PC-3 (cell line): ENCODE data around the gene MOB3A.

Experiments
- EZH2 ChIP-seq: fragments of 300-600 bp; sonication (generic); IDR thresholded peaks from one replicate; pipeline ENCODE4 v1.6.1; 2017; ENCODE audit warnings: antibody characterized with exemption, mild to moderate bottlenecking, low read length; ENCODE audit not compliant: unreplicated experiment
- TF ChIP-seq, protein P1 (sequence below): fragments of 300-600 bp; sonication (generic); conservative IDR thresholded peaks from 2 replicates; pipeline ENCODE4 v1.5.1; 2017; ENCODE audit warnings: antibody characterized with exemption, low read depth, mild to moderate bottlenecking, low read length

DNA sequence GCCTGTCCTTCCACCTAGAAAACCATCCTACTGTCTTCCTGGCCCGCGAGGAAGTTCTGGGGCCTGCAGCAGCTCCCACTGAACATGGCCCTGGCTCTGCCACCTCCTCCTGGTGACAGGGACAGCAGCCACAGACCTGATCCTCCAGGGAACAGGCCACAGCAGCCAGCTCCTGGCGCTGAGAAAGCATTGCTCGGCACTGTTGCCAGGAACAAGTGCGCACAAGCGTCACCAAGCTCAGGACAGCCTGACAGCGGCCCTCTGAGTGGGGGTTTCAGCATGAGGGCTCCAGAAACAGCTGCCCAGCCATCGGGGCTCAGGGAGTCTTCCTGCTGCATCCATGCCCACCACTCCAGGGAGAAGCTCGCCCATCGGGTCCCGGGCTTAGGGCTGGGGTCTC is 33.4 kb upstream of the MOB3A start:
- no peak for TF ChIP-seq EZH2
- TF ChIP-seq, protein P1, sequence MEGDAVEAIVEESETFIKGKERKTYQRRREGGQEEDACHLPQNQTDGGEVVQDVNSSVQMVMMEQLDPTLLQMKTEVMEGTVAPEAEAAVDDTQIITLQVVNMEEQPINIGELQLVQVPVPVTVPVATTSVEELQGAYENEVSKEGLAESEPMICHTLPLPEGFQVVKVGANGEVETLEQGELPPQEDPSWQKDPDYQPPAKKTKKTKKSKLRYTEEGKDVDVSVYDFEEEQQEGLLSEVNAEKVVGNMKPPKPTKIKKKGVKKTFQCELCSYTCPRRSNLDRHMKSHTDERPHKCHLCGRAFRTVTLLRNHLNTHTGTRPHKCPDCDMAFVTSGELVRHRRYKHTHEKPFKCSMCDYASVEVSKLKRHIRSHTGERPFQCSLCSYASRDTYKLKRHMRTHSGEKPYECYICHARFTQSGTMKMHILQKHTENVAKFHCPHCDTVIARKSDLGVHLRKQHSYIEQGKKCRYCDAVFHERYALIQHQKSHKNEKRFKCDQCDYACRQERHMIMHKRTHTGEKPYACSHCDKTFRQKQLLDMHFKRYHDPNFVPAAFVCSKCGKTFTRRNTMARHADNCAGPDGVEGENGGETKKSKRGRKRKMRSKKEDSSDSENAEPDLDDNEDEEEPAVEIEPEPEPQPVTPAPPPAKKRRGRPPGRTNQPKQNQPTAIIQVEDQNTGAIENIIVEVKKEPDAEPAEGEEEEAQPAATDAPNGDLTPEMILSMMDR, result no peak
